MM.1S (cell line): ENCODE data around the gene CKLF.

ENCODE experiments used
- CTCF ChIP-seq: fragments of 300-600 bp; sonication (generic); IDR thresholded peaks from 2 replicates; pipeline ENCODE4 v1.5.1; 2016; ENCODE audit warnings: antibody characterized with exemption, low read length, mixed read lengths
- EZH2 ChIP-seq: fragments of 300-600 bp; sonication (generic); optimal IDR thresholded peaks from 2 replicates; pipeline ENCODE3; 2017; ENCODE audit warnings: low read depth, mild to moderate bottlenecking, antibody characterized with exemption, low read length, mixed read lengths

GRCh38 chr16:66554021-66554420 is 1.6 kb downstream of the CKLF start:
- TF ChIP-seq CTCF (no peak), EZH2 (no peak)
